ENCODE results near the gene TMEM229A.
"Not testable (repeated sequence)": the region's sequence is repeated elsewhere in the genome, so short reads cannot be mapped to it uniquely, and the experiment has no call there.

TMEM229A gene

GRCh38 chr7:124033095-124033806, 384 bp upstream of the TMEM229A start:
- no peak for DNase-seq (ENCODE audit: low read depth)

DNA sequence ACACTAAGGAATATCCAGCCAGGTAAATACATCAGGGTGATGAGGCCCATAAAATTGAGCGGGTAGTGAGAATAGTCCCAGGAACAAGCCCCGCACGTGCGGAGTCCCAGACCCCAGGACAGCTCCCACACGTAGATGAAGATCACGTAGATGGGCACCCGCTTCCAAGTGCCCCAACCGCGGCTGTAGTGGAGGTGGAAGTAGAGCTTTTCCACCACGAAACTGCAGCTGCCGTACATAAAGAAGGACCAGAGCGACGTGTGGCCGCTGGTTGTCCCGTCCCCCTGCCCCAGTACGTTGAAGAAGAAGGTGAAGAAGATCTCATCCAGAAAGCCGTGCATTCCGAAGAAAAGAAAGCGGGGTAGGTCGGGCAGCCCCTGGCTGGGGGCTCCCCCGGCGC, 948 bp downstream of the TMEM229A start:
- no peak for DNase-seq (ENCODE audit: low read depth)

GRCh38 chr7:124031406-124031805, 1.5 kb downstream of the TMEM229A start:
- no peak for DNase-seq (ENCODE audit: low read depth)

GRCh38 chr7:124030964-124031363, 1.9 kb downstream of the TMEM229A start:
- no peak for DNase-seq (ENCODE audit: low read depth)

- no peak for DNase-seq (ENCODE audit: low read depth)
Measured at GRCh38 chr7:124029396-124030188, 3.3 kb downstream of the TMEM229A start.

- DNase-seq (ENCODE audit: low read depth), result no peak
Measured at GRCh38 chr7:124027236-124027635, 5.6 kb downstream of the TMEM229A start.

GRCh38 chr7:124024329-124024728, 8.5 kb downstream of the TMEM229A start:
- not testable (repeated sequence) for DNase-seq (ENCODE audit: low read depth)

DNA sequence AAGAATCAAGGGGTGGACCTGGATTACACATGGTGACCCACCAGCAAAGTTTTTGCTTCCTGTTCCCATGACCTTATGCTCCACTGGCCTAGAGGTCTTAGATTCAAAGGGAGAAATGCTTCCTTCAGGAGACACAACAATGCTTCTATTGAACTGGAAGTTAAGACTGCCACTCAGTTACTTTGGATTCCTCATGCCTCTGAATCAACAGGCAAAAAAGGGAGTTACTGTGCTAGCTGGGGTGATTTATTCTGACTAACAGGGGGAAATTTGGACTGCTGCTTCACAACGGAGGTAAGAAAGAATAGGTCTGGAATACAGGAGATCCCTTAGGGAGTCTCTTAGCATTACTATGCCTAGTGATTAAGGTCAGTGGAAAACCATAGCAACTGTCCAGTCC, 10.3 kb downstream of the TMEM229A start:
- DNase-seq (ENCODE audit: low read depth), result no peak

- DNase-seq (ENCODE audit: low read depth), result no peak
Measured at GRCh38 chr7:124020060-124020459, 12.8 kb downstream of the TMEM229A start.

GRCh38 chr7:124013306-124013705, 19.6 kb downstream of the TMEM229A start:
- DNase-seq (ENCODE audit: low read depth), result no peak

GRCh38 chr7:124012864-124013263, 20.0 kb downstream of the TMEM229A start:
- DNase-seq (ENCODE audit: low read depth), result no peak

DNA sequence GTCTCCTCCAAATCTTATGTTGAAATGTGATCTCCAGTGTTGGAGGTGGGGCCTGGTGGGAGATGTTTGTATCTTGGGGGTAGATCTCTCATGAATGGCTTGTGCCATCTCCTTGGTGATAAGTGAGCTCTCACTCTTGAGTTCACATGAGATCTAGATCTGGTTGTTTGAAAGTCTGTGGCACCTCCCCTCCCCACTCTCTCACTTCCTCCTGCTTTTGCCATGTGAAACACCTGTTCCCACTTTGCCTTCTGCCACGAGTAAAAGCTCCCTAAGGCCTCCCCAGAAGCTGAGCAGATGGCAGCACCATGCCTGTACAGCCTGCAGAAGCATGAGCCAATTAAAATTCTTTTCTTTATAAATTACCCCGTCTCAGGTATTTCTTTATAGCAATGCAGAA, 23.5 kb downstream of the TMEM229A start:
- no peak for DNase-seq (ENCODE audit: low read depth)

GRCh38 chr7:124008296-124008695, 24.6 kb downstream of the TMEM229A start:
- DNase-seq (ENCODE audit: low read depth), result not testable (repeated sequence)

GRCh38 chr7:123999703-124000102, 33.2 kb downstream of the TMEM229A start:
- DNase-seq (ENCODE audit: low read depth), result peak; percentile 6

DNA sequence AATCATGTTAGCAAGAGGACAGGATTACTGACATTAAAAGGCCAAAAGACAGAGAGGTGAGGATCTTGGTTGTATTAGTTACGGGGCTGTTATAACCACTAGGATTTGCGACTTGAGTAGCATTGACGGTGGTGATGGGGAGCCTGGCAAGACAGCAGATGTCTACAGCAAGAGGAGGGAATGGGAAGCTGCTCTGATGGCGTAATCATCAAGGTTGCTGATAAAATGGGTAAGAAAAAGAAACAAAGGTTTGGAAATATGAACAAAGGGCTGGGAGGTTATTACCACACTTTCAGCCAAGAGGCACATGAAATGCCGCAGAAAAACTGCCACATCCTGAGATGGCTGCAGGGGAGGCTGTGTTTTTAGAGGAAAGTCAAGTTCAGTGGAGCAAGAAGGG, 33.9 kb downstream of the TMEM229A start:
- DNase-seq (ENCODE audit: low read depth), result peak; percentile 14

DNA sequence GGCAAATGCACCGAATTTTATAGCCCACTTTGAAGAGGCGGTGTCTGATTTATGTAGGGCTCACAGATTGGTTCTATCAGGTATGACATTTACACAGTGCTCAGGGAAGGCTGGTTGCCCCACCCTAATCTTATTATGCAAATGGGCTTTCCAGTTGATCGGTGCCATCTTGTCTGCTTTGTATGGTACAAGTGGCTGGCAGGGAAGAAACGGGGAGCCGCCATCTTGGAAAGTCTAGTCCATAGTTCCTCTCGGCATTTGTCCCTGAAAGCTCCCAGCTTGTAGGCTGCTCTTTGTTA, 36.6 kb downstream of the TMEM229A start:
- DNase-seq (ENCODE audit: low read depth), result no peak

GRCh38 chr7:123995617-123996326, 37.1 kb downstream of the TMEM229A start:
- DNase-seq (ENCODE audit: low read depth), result no peak

DNA sequence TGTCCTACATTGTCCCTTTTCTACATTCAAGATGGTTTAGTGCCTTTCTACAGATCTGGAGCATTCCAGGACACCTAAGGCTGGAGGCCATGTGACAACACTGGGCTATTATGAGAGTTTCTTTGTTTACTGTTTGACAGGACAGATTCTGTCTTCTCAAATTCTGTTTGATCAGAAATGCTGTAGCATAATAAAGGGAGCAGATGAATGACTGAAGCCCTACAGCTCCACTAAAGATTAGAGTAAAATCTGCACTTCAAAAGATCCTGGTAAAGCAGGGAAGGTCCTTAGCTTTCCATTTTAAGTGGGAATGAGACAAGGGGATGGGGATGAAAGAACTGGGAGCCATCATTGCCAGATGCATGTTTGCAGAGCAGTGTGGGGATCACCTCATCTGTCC, 38.4 kb downstream of the TMEM229A start:
- DNase-seq (ENCODE audit: low read depth), result no peak

GRCh38 chr7:123993996-123994395, 38.9 kb downstream of the TMEM229A start:
- no peak for DNase-seq (ENCODE audit: low read depth)

DNA sequence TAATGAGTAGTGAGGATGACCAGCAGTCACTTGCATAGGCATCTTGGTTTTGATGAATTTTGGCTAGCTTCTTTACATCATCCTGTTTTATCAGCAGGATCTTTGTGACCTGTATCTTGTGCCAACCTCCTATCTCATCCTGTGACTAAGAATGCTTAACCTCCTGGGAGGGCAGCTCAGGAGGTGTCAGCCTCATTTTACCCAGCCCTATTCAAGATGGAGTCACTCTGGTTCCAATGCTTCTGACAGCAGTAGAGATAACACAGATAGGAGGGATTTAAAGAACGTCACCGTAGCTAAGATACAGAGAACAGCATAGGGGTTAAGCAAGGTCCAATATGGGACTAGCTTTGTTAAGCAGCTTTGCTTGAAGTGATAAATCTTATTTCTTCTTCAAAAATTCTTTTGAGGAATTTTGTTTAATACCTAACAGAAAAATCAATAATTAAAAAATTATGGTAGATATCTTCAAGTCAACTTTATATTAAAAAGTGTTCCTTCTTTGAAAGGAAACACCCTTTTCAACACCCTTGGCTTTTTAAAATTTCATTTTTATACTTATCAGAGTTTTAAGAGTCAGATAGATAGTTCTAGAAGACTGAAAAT, 39.9 kb downstream of the TMEM229A start:
- DNase-seq (ENCODE audit: low read depth), result no peak

GRCh38 chr7:123987445-123987844, 45.4 kb downstream of the TMEM229A start:
- DNase-seq (ENCODE audit: low read depth), result peak; percentile 53
